GM19452 (cell line): ENCODE results near the gene DEFB113.
A peak's percentile ranks its signal among the peaks of the same experiment; 100 is the strongest.
"Not testable (repeated sequence)": the region's sequence is repeated elsewhere in the genome, so short reads cannot be mapped to it uniquely, and the experiment has no call there.

Experiments
- ATAC-seq: cut with Tn5 transposase; IDR thresholded peaks from one replicate; pipeline ENCODE4 v1.9.1; 2021; ENCODE audit not compliant: unreplicated experiment

DEFB113 gene

GRCh38 chr6:49969605-49970004 is at the start of gene DEFB113:
Gene DEFB113 (minus strand): TSS chr6:49969625. CDS start chr6:49969625, 0 bp downstream.
- no peak for ATAC-seq

GRCh38 chr6:50007819-50008218 is 38.4 kb upstream of the DEFB113 start:
- no peak for ATAC-seq

GRCh38 chr6:50003139-50003538 is 33.7 kb upstream of the DEFB113 start:
- no peak for ATAC-seq

- ATAC-seq = no peak
Measured at GRCh38 chr6:49995278-49995677, 25.9 kb upstream of the DEFB113 start.

- no peak for ATAC-seq
Measured at GRCh38 chr6:49988900-49989299, 19.5 kb upstream of the DEFB113 start.

- ATAC-seq = no peak
Measured at GRCh38 chr6:49987749-49988148, 18.3 kb upstream of the DEFB113 start.

GRCh38 chr6:49986551-49986950 is 17.1 kb upstream of the DEFB113 start:
- no peak for ATAC-seq

GRCh38 chr6:49982046-49982445 is 12.6 kb upstream of the DEFB113 start:
- ATAC-seq = no peak

GRCh38 chr6:49980898-49981297 is 11.5 kb upstream of the DEFB113 start:
- ATAC-seq = no peak

GRCh38 chr6:49979584-49979983 is 10.2 kb upstream of the DEFB113 start:
- ATAC-seq = no peak

- peak; percentile 52 for ATAC-seq
Measured at GRCh38 chr6:49978332-49979226, 9.2 kb upstream of the DEFB113 start.

- ATAC-seq = no peak
Measured at GRCh38 chr6:49966823-49967222, 2.6 kb downstream of the DEFB113 start.

- ATAC-seq = no peak
Measured at GRCh38 chr6:49966334-49966733, 3.1 kb downstream of the DEFB113 start.

GRCh38 chr6:49964064-49964463 is 5.4 kb downstream of the DEFB113 start, which contains the start of gene DEFB114:
Gene DEFB114 (minus strand): TSS chr6:49964164. CDS start chr6:49964105, 59 bp downstream.
- no peak for ATAC-seq

- no peak for ATAC-seq
Measured at GRCh38 chr6:49958180-49958579, 11.2 kb downstream of the DEFB113 start.

- ATAC-seq = no peak
Measured at GRCh38 chr6:49955847-49956246, 13.6 kb downstream of the DEFB113 start.

- no peak for ATAC-seq
Measured at GRCh38 chr6:49951926-49952325, 17.5 kb downstream of the DEFB113 start.

GRCh38 chr6:49950415-49950751 is 19.0 kb downstream of the DEFB113 start:
- ATAC-seq = no peak

GRCh38 chr6:49949062-49949461 is 20.4 kb downstream of the DEFB113 start:
- ATAC-seq = no peak

- no peak for ATAC-seq
Measured at GRCh38 chr6:49946835-49947234, 22.6 kb downstream of the DEFB113 start.

- not testable (repeated sequence) for ATAC-seq
Measured at GRCh38 chr6:49944068-49944467, 25.4 kb downstream of the DEFB113 start.

GRCh38 chr6:49939993-49940498 is 29.4 kb downstream of the DEFB113 start:
- no peak for ATAC-seq

GRCh38 chr6:49937811-49938210 is 31.6 kb downstream of the DEFB113 start:
- no peak for ATAC-seq
